Thyroid gland (tissue), 4 donors: ENCODE measurements around the gene FGF2.

Source experiments
- CTCF ChIP-seq, 6 experiments: fragments of 200-600 bp in 3 of 6; fragments of 450-650 bp in 3 of 6; sonication (generic) in 3 of 6; IDR thresholded peaks; one replicate each; pipeline ENCODE4 v1.5.1; 2016 to 2019; ENCODE audit warnings: antibody characterized with exemption in 6 of 6, mild to moderate bottlenecking in 2 of 6, inconsistent platforms in 1 of 6, moderate library complexity in 1 of 6
- POLR2A ChIP-seq, 2 donors: fragments of 450-650 bp; IDR thresholded peaks; one replicate each; pipeline ENCODE4 v1.6.1; 2017; ENCODE audit warnings: antibody characterized with exemption in 2 of 2, mild to moderate bottlenecking in 2 of 2, moderate library complexity in 1 of 2

- TF ChIP-seq CTCF (IDR thresholded peaks at IDR 0.05) = no peak
- no peak for TF ChIP-seq POLR2A (IDR thresholded peaks at IDR 0.05)
These were observed 10.3 kb downstream of the FGF2 start for GRCh38 chr4:122836941-122837340.
